Parathyroid adenoma (tissue), 2 donors: Measurements from ENCODE around the gene CFAP97D2.
"Not testable (repeated sequence)": the region's sequence is repeated elsewhere in the genome, so short reads cannot be mapped to it uniquely, and the experiment has no call there.

Experiments used
- H2AFZ ChIP-seq: fragments of 300-600 bp; sonication (generic); one replicate; pipeline ENCODE4 v1.7.0; 2017; ENCODE audit warnings: antibody characterized with exemption, mild to moderate bottlenecking
- H3K27ac ChIP-seq: fragments of 300-600 bp; sonication (generic); one replicate; pipeline ENCODE4 v1.7.0; 2017
- H3K27me3 ChIP-seq: fragments of 300-600 bp; sonication (generic); one replicate; pipeline ENCODE4 v1.7.0; 2017; ENCODE audit warnings: low read length; ENCODE audit not compliant: control insufficient read depth, insufficient read depth
- H3K36me3 ChIP-seq: fragments of 300-600 bp; sonication (generic); one replicate; pipeline ENCODE4 v1.7.0; 2017; ENCODE audit warnings: low read length; ENCODE audit not compliant: control insufficient read depth, insufficient read depth
- H3K4me1 ChIP-seq: fragments of 300-600 bp; sonication (generic); one replicate; pipeline ENCODE4 v1.7.0; 2017; ENCODE audit warnings: control low read depth
- H3K4me2 ChIP-seq: fragments of 300-600 bp; sonication (generic); one replicate; pipeline ENCODE4 v1.7.0; 2017; ENCODE audit warnings: low read length
- H3K4me3 ChIP-seq: fragments of 300-600 bp; sonication (generic); one replicate; pipeline ENCODE4 v1.7.0; 2017; ENCODE audit warnings: low read depth, low read length
- H3K79me2 ChIP-seq: fragments of 300-600 bp; sonication (generic); one replicate; pipeline ENCODE4 v1.7.0; 2017; ENCODE audit warnings: control low read depth
- H3K9ac ChIP-seq: fragments of 300-600 bp; sonication (generic); one replicate; pipeline ENCODE4 v1.7.0; 2017; ENCODE audit warnings: mild to moderate bottlenecking
- H3K9me3 ChIP-seq: fragments of 300-600 bp; sonication (generic); one replicate; pipeline ENCODE4 v1.7.0; 2017; ENCODE audit warnings: low read length; ENCODE audit not compliant: control insufficient read depth
- CTCF ChIP-seq: fragments of 300-600 bp; sonication (generic); IDR thresholded peaks from one replicate; pipeline ENCODE4 v1.7.0; 2017; ENCODE audit warnings: antibody characterized with exemption, mild to moderate bottlenecking
- donor health status: primary hyperparathyroidism.

The CFAP97D2 gene

GRCh38 chr13:114146173-114146572 is 32.9 kb upstream of the CFAP97D2 start:
- Histone ChIP-seq H3K4me2 (no peak overlapping the region), H3K79me2 (no peaks in the 10 kb centered on the region), H3K9ac (no peak overlapping the region), H2AFZ (no peak overlapping the region), H3K27me3 (no peaks in the 10 kb centered on the region), H3K4me1 (no peaks in the 10 kb centered on the region), H3K9me3 (no peaks in the 10 kb centered on the region), H3K36me3 (no peaks in the 10 kb centered on the region), H3K27ac (no peak overlapping the region), H3K4me3 (no peak overlapping the region)
- TF ChIP-seq CTCF: no peak

GRCh38 chr13:114146629-114147028 is 32.4 kb upstream of the CFAP97D2 start:
- Histone ChIP-seq H3K27ac (no peak overlapping the region), H3K4me1 (no peaks in the 10 kb centered on the region), H3K36me3 (no peaks in the 10 kb centered on the region), H3K4me2 (no peak overlapping the region), H2AFZ (no peak overlapping the region), H3K27me3 (no peaks in the 10 kb centered on the region), H3K9me3 (no peaks in the 10 kb centered on the region), H3K79me2 (no peaks in the 10 kb centered on the region), H3K4me3 (no peak overlapping the region), H3K9ac (no peak overlapping the region)
- no peak for TF ChIP-seq CTCF

- Histone ChIP-seq H3K9me3 (no peaks in the 10 kb centered on the region), H3K27me3 (no peaks in the 10 kb centered on the region), H3K4me3 (no peak overlapping the region), H3K36me3 (no peaks in the 10 kb centered on the region), H3K4me2 (no peak overlapping the region), H2AFZ (no peak overlapping the region), H3K9ac (no peak overlapping the region), H3K4me1 (no peaks in the 10 kb centered on the region), H3K27ac (no peak overlapping the region), H3K79me2 (no peaks in the 10 kb centered on the region)
- no peak for TF ChIP-seq CTCF
These were observed 31.1 kb upstream of the CFAP97D2 start for GRCh38 chr13:114147803-114148520.

GRCh38 chr13:114148521-114148855 is 30.6 kb upstream of the CFAP97D2 start:
- TF ChIP-seq CTCF: no peak
- no peak overlapping the region for H3K27ac ChIP-seq

GRCh38 chr13:114148886-114149285 is 30.2 kb upstream of the CFAP97D2 start:
- H3K4me1 ChIP-seq, H3K9ac ChIP-seq, H3K4me2 ChIP-seq, H3K9me3 ChIP-seq, H3K4me3 ChIP-seq, H3K36me3 ChIP-seq, H3K27ac ChIP-seq, H3K79me2 ChIP-seq, H3K27me3 ChIP-seq, H2AFZ ChIP-seq: not testable (repeated sequence)

More at GRCh38 chr13:114148521-114148855, 30.6 kb upstream of the CFAP97D2 start:
- Histone ChIP-seq H3K4me1 (no peaks in the 10 kb centered on the region), H3K9me3 (no peaks in the 10 kb centered on the region), H3K4me3 (no peak overlapping the region), H3K36me3 (no peaks in the 10 kb centered on the region), H2AFZ (no peak overlapping the region), H3K4me2 (no peak overlapping the region), H3K79me2 (no peaks in the 10 kb centered on the region), H3K27me3 (no peaks in the 10 kb centered on the region), H3K9ac (no peak overlapping the region)
